T-helper 9 cell (primary cell): ENCODE data around the gene RASGRF2.
A peak's percentile ranks its signal among the peaks of the same experiment; 100 is the strongest.
"Not testable (repeated sequence)": the region's sequence is repeated elsewhere in the genome, so short reads cannot be mapped to it uniquely, and the experiment has no call there.

Experiments
- DNase-seq: peaks from one replicate; pipeline ENCODE4 v3.0.0-alpha.2; 2020

The RASGRF2 gene

GRCh38 chr5:80985600-80986228 lies 25.6 kb downstream of the RASGRF2 start:
- DNase-seq, result no peak

- DNase-seq, result no peak
These were observed 26.2 kb downstream of the RASGRF2 start for GRCh38 chr5:80986382-80986781.

DNA sequence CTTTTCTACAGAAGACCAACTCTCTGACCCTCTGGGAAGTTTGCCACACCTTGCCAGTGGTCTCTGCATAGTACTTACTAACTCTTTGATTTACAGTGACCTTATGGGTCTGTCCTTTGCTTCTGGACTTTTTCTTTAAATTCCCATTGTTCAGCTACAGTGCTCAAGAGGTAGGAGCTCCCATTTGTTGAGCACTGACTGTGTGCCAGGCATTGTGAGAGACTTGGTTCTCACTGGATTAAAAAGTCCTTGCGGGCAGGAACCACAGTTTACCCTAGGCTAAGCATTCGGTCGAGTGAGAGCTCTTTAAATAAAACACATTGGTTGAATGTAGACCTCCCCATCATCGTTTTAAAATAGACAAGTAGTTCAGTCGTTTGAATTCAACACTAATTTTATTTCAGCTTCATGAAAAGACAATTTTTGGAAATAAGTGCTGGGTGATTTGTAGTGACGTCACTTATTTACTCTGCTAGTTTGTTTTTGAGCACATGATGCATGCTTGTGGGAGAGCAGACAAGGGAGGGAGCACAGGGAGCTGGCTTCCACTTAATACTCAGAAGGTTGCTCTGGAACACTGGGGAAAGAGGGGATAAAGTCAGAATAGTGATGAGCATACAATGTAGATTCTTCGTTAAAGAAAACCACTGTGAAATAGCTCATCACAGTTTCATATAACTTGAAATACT lies 27.1 kb downstream of the RASGRF2 start:
- no peak for DNase-seq

DNA sequence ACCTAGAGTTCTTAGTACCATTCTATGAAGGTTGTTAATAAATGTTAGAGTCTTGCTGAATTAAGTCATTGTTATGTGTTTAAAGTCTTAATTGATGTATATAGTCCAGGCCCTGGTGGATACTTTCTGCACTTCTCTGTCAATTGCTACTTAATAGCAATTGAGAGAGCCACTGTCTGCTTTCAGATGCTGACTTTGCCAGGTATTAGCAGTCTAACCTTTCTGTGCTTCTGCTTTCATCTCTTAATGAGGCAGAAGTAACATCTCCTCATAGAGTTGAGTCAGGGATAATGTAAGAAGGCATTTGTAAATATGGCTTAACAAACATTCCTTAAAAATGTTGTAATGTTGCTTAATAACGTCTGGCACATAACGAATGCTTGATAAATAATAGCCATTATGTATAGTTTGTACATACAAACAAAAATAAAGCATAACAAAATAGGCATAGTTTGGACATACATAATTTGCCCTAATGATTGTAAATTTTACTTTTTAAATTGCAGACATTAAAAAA lies 28.3 kb downstream of the RASGRF2 start:
- DNase-seq, result no peak

GRCh38 chr5:80989883-80990282 lies 29.7 kb downstream of the RASGRF2 start:
- DNase-seq, result no peak

DNA sequence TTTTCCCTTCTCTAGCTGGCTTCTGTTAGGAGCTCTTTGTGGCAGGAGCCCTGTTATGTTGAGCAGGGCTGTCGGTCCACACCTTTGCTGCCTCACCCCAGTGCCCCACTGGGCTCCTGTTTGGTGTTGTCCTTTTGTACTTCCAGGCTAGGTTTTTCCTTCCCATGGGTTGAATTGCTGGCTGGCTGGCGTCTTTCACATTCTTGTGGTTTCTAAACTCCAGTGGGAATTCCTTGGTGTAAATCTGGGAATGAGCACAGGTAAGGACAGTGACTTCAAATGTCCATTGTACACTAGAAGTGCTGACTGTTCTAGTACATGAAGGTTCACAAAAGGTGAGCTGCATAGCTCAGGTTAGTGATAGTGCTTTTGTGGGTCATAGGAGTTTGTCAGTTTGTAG lies 30.4 kb downstream of the RASGRF2 start:
- no peak for DNase-seq

DNA sequence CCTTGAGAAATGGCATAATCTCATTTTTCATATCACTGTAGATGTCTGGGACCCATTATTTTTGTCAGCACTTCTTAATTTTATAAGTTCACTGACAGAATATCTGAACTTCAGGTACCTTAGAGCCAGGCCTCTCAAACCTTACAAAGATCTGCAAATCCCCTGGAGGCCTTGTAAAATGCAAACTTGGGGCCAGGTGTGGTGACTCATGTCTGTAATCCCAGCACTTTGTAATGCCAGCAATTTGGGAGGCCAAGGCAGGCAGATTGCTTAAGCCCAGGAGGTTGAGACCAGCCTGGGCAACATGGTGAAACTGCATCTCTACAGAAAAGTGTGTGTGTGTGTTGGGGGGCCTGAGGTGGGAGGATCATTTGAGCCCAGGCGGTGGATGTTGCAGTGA lies 30.8 kb downstream of the RASGRF2 start:
- DNase-seq, result no peak

- DNase-seq, result no peak
These were observed 35.7 kb downstream of the RASGRF2 start for GRCh38 chr5:80995908-80996307.

GRCh38 chr5:80998590-80998979 lies 38.4 kb downstream of the RASGRF2 start:
- DNase-seq, result no peak

GRCh38 chr5:81003811-81004386 lies 43.7 kb downstream of the RASGRF2 start:
- no peak for DNase-seq

DNA sequence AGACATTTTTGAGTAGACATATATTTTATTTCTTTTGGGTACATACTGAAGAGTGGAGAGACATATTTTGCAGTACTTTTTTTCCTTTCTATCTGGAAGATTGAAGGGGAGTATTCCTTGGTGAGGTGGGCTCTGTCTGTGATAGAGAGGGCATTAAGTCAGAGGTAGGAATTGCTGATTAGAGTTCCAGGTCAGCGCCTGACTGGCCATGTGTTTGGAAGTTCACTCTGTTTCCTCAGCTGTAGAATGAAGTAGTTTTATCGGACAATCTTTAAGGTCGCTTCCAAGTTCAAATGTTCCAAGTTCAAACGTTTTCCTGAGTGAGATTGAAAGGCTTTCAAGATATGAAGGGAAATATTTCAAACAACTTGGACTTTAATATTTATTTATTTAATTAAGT lies 45.5 kb downstream of the RASGRF2 start:
- DNase-seq, result no peak

DNA sequence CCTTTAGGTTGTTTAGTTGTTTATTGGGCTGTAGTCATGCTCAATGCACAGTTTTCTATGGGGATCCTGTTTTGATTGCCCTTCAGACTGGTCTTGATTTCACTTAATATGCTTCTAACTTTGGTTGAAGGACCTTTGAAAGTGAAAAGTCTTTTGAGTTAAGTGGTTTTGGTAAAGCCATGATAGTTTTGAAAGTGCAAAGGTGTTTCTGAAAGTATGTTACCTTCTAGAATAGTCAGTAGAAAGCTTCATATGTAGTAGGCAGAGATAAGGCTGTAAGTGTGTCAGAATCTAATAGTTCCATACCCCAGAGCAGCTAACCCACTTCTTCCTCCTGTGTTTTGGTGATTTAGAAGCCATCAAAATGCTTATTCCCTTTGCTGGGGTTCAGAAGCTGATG lies 46.1 kb downstream of the RASGRF2 start:
- no peak for DNase-seq

GRCh38 chr5:81006947-81007636 lies 46.9 kb downstream of the RASGRF2 start:
- peak; percentile 25 for DNase-seq

GRCh38 chr5:81007637-81008027 lies 47.5 kb downstream of the RASGRF2 start:
- DNase-seq, result no peak

- no peak for DNase-seq
These were observed 50.4 kb downstream of the RASGRF2 start for GRCh38 chr5:81010336-81011169.

GRCh38 chr5:81014348-81014747 lies 54.2 kb downstream of the RASGRF2 start:
- no peak for DNase-seq

GRCh38 chr5:81016116-81016515 lies 56.0 kb downstream of the RASGRF2 start:
- no peak for DNase-seq

- no peak for DNase-seq
These were observed 57.2 kb downstream of the RASGRF2 start for GRCh38 chr5:81017320-81017719.

DNA sequence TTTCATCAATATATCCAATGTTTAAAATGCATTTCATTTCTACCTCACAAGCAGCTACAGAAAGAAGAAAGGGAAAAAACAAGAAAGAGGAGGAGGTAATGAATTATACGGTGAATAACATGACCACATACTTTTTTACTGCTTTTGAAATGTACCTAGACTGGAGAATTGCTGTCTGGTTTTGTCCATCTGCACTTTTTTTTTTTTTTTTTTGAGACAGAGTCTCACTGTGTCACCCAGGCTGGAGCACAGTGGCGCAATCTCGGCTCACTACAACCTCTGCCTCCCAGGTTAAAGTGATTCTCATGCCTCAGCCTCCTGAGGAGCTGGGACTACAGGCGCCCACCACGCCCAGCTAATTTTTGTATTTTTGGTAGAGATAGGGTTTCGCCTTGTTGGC lies 58.4 kb downstream of the RASGRF2 start:
- not testable (repeated sequence) for DNase-seq

DNA sequence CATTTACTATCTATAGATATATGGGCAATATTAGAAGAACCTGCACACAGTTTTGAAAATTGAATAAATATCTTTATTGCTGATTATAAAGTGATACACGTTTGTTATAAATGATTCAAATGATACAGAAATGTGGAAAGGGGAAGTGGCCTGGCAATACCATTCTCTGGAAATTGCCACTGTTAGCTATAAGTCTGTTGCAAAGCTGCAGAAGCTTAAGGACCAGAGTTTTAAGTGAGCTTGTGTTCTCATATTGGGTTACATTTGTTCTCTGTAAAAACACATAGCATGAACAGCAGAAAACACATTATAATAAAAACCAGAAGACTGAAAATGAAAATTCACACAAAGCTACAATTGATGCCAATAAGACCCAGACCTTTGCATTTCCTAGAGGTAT lies 59.6 kb downstream of the RASGRF2 start:
- no peak for DNase-seq

DNA sequence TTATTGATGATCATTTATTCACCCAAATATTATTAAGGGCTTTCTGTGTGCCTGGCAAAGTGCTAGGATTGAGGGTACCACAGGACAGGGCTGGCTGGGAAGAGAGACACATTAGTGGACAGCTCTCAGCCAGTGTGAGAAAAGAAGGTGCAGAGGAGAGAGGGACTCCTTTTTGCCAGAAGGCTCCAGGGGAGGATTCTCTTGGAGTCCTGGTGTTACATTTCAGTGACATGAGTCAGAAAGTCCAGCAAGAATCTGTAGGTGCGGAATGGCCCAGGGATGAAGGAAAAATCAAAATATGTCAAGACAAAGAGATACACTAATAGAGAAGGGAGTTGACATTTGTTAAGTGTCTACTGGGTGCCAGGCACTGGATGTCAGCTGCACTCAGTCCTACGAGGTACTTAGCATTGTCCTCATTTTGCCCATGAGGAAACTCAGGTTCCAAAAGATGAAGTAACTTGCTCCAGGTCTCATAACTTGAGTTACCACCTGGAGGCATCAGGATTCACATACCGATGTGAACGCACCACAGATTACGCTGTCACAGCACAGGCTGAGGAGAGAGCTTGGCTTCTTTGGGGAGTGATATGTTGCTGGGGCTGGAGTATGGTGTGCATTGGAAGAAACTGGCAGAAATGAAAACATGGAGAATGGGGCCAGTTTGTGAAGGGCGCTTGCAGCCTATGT lies 60.5 kb downstream of the RASGRF2 start:
- DNase-seq, result no peak

DNA sequence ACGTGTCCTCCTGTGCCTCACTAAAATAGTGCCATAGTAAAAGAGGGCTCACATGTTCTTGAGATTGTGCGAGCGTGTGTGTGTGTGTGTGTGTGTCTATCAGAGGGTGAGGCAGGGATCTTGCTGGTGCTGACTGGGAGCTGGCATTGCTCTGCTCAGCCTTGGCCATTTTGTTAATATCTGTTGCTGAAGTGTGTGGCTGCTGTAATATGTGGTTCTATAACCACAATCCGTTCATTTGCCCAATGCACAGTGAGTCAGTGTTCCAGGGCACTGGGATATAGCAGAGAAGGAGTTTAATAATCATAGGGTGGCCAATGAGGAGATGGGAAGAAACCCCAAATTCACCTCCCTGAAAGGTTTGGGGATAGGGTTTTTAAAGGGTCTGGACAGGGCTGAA lies 61.3 kb downstream of the RASGRF2 start:
- no peak for DNase-seq
